IMR-90 (cell line): Measurements from ENCODE around the gene PFKFB1. TPM values are rescaled to one million over a fixed set of nuclear protein-coding genes. Genes with fewer than 3 reads are reported as not detected.

Experiments used
- ATAC-seq: fragments of 200-7000 bp; cut with Tn5 transposase; 2 replicates; pipeline ENCODE4 v1.9.1; 2020; ENCODE audit warnings: low read depth, mild to moderate bottlenecking, moderate library complexity
- BruUV-seq: library from RNA; stranded (reverse); fragments of 400-500 nt; replicated peaks from 2 replicates; lab custom pipeline; 2021; lab: Mats Ljungman, UMichigan
- CTCF ChIA-PET: fragments of 300-600 bp; formaldehyde crosslinking; extraction: SDS; loops from one replicate; lab custom pipeline; 2021; ENCODE audit warnings: antibody characterized with exemption; lab: Yijun Ruan, JAX
- POLR2A ChIA-PET: fragments of 300-600 bp; sonication (Branson Sonifier 250); formaldehyde crosslinking; loops from one replicate; lab custom pipeline; 2022; ENCODE audit warnings: antibody characterized with exemption; ENCODE audit not compliant: unreplicated experiment; lab: Charles Lee
- DNase-seq: peaks from one replicate; pipeline ENCODE4 v3.0.0; 2013
- H2AFZ ChIP-seq: replicated peaks from 2 replicates; pipeline ENCODE3; 2013; ENCODE audit warnings: low read length, mild to moderate bottlenecking; ENCODE audit not compliant: poor library complexity
- H2AK5ac ChIP-seq: 2 replicates; pipeline ENCODE4 v1.6.1; 2013; ENCODE audit warnings: low read depth, low read length, inconsistent platforms
- H2AK9ac ChIP-seq: replicated peaks from 2 replicates; pipeline ENCODE3; 2013; ENCODE audit warnings: mild to moderate bottlenecking, low read depth, low read length, moderate library complexity; ENCODE audit not compliant: poor library complexity
- H2BK120ac ChIP-seq: 2 replicates; pipeline ENCODE4 v1.6.1; 2013; ENCODE audit warnings: low read depth, low read length, inconsistent platforms
- H2BK15ac ChIP-seq: 3 replicates; pipeline ENCODE4 v1.6.1; 2013; ENCODE audit warnings: low read depth, low read length, inconsistent platforms
- H2BK20ac ChIP-seq: 2 replicates; pipeline ENCODE4 v1.6.1; 2013; ENCODE audit warnings: low read depth, mild to moderate bottlenecking, inconsistent platforms, low read length, moderate library complexity
- H2BK5ac ChIP-seq: 2 replicates; pipeline ENCODE4 v1.6.1; 2013; ENCODE audit warnings: mild to moderate bottlenecking, low read depth, low read length, inconsistent platforms; ENCODE audit not compliant: poor library complexity, severe bottlenecking
- H3K14ac ChIP-seq: replicated peaks from 2 replicates; pipeline ENCODE4 v1.6.1; 2013; ENCODE audit warnings: low read depth, low read length, inconsistent platforms
- H3K18ac ChIP-seq: 2 replicates; pipeline ENCODE4 v1.6.1; 2013; ENCODE audit warnings: low read depth, low read length, control low read depth
- H3K23ac ChIP-seq: 2 replicates; pipeline ENCODE4 v1.6.1; 2013; ENCODE audit warnings: low read depth, low read length, inconsistent platforms
- H3K27ac ChIP-seq: 2 replicates; pipeline ENCODE4 v1.5.1; 2013; ENCODE audit warnings: mild to moderate bottlenecking, control low read depth, low read length; ENCODE audit not compliant: insufficient read depth
- H3K27me3 ChIP-seq: 2 replicates; pipeline ENCODE4 v1.6.1; 2013; ENCODE audit warnings: low read length; ENCODE audit not compliant: control insufficient read depth, insufficient read depth
- H3K36me3 ChIP-seq: 2 replicates; pipeline ENCODE4 v1.6.1; 2013; ENCODE audit warnings: low read length, mixed read lengths; ENCODE audit not compliant: control insufficient read depth, insufficient read depth
- H3K4ac ChIP-seq: 2 replicates; pipeline ENCODE4 v1.6.1; 2013; ENCODE audit warnings: low read depth, low read length, inconsistent platforms
- H3K4me1 ChIP-seq: 2 replicates; pipeline ENCODE4 v1.6.1; 2013; ENCODE audit warnings: low read length, mixed read lengths; ENCODE audit not compliant: control insufficient read depth, insufficient read depth
- H3K4me2 ChIP-seq: 2 replicates; pipeline ENCODE4 v1.6.1; 2013; ENCODE audit warnings: low read depth, mild to moderate bottlenecking, control low read depth, low read length, moderate library complexity
- H3K4me3 ChIP-seq: 2 replicates; pipeline ENCODE4 v1.5.1; 2013; ENCODE audit warnings: low read depth, mild to moderate bottlenecking, control low read depth, low read length, moderate library complexity; ENCODE audit not compliant: insufficient read depth
- H3K56ac ChIP-seq: 2 replicates; pipeline ENCODE4 v1.6.1; 2013; ENCODE audit warnings: low read length, inconsistent platforms; ENCODE audit not compliant: insufficient read depth; ENCODE audit errors: extremely low read depth
- H3K79me1 ChIP-seq, 2 experiments: 2 replicates each; pipeline ENCODE4 v1.6.1; 2013; ENCODE audit warnings: low read length in 2 of 2, inconsistent platforms in 1 of 2, low read depth in 1 of 2
- H3K9ac ChIP-seq: 2 replicates; pipeline ENCODE4 v1.6.1; 2013; ENCODE audit warnings: low read depth, low read length, control low read depth
- H3K9me1 ChIP-seq: 2 replicates; pipeline ENCODE4 v1.6.1; 2013; ENCODE audit warnings: low read length, inconsistent platforms; ENCODE audit not compliant: insufficient read depth
- H3K9me3 ChIP-seq: 2 replicates; pipeline ENCODE4 v1.6.1; 2013; ENCODE audit warnings: low read length; ENCODE audit not compliant: control insufficient read depth, insufficient read depth
- H4K20me1 ChIP-seq: 2 replicates; pipeline ENCODE4 v1.6.1; 2013; ENCODE audit warnings: low read length, inconsistent platforms; ENCODE audit not compliant: insufficient read depth
- H4K5ac ChIP-seq: 2 replicates; pipeline ENCODE4 v1.6.1; 2013; ENCODE audit warnings: mild to moderate bottlenecking, low read depth, low read length, control low read depth
- H4K8ac ChIP-seq, 2 experiments: 2 replicates each; pipeline ENCODE4 v1.6.1; 2013; ENCODE audit warnings: low read depth in 2 of 2, low read length in 2 of 2, control low read depth in 1 of 2, inconsistent platforms in 1 of 2
- H4K91ac ChIP-seq: 2 replicates; pipeline ENCODE4 v1.6.1; 2013; ENCODE audit warnings: low read depth, low read length, inconsistent platforms; ENCODE audit not compliant: insufficient read depth
- BHLHE40 ChIP-seq: fragments of 150-350 bp; IDR thresholded peaks from 2 replicates; pipeline ENCODE4 v1.6.1; 2016; ENCODE audit warnings: mild to moderate bottlenecking, low read depth, low read length
- CEBPB ChIP-seq: IDR thresholded peaks from 2 replicates; pipeline ENCODE4 v1.6.1; 2012; ENCODE audit warnings: low read depth, low read length, improper control_type of control experiment
- CHD1 ChIP-seq: IDR thresholded peaks from 2 replicates; pipeline ENCODE4 v1.6.1; 2012; ENCODE audit warnings: low read depth, low read length, improper control_type of control experiment
- CTCF ChIP-seq: conservative IDR thresholded peaks from 2 replicates; pipeline ENCODE4 v1.5.1; 2012; ENCODE audit warnings: mild to moderate bottlenecking, low read depth, low read length, improper control_type of control experiment
- ELK1 ChIP-seq: fragments of 150-350 bp; IDR thresholded peaks from 2 replicates; pipeline ENCODE4 v1.6.1; 2016; ENCODE audit warnings: low read depth, mild to moderate bottlenecking, low read length, moderate library complexity, borderline replicate concordance
- FOS ChIP-seq: fragments of 150-350 bp; IDR thresholded peaks from 2 replicates; pipeline ENCODE4 v1.6.1; 2016; ENCODE audit warnings: low read depth, low read length
- MAFK ChIP-seq: IDR thresholded peaks from 2 replicates; pipeline ENCODE4 v1.6.1; 2012; ENCODE audit warnings: low read depth, low read length, improper control_type of control experiment
- MXI1 ChIP-seq: IDR thresholded peaks from 2 replicates; pipeline ENCODE4 v1.6.1; 2012; ENCODE audit warnings: low read depth, mild to moderate bottlenecking, low read length, moderate library complexity, borderline replicate concordance
- NFE2L2 ChIP-seq: fragments of 150-350 bp; IDR thresholded peaks from 2 replicates; pipeline ENCODE4 v1.6.1; 2016; ENCODE audit warnings: low read depth, mild to moderate bottlenecking, low read length
- POLR2A ChIP-seq: IDR thresholded peaks from 2 replicates; pipeline ENCODE4 v1.6.1; 2012; ENCODE audit warnings: mild to moderate bottlenecking, low read depth, low read length
- RAD21 ChIP-seq: IDR thresholded peaks from 2 replicates; pipeline ENCODE4 v1.6.1; 2012; ENCODE audit warnings: low read length, improper control_type of control experiment
- RCOR1 ChIP-seq: IDR thresholded peaks from 2 replicates; pipeline ENCODE4 v1.6.1; 2012; ENCODE audit warnings: mild to moderate bottlenecking, low read length, improper control_type of control experiment; ENCODE audit not compliant: insufficient replicate concordance
- RFX5 ChIP-seq: IDR thresholded peaks from 2 replicates; pipeline ENCODE4 v1.8.0; 2012; ENCODE audit warnings: low read depth, mild to moderate bottlenecking, low read length, moderate library complexity
- SMC3 ChIP-seq: fragments of 150-350 bp; IDR thresholded peaks from 2 replicates; pipeline ENCODE4 v1.6.1; 2016; ENCODE audit warnings: low read depth, mild to moderate bottlenecking, antibody characterized with exemption, low read length, moderate library complexity
- USF2 ChIP-seq: fragments of 150-350 bp; IDR thresholded peaks from 2 replicates; pipeline ENCODE4 v1.6.1; 2017; ENCODE audit warnings: mild to moderate bottlenecking, antibody characterized with exemption, low read length, low read depth
- WGBS, 2 experiments: methylation state at CpG; one replicate each; pipeline versions ENCODE4 v1.1.5 to v1.1.7; 2013; ENCODE audit warnings: missing lambda C conversion rate in 2 of 2; ENCODE audit not compliant: insufficient read length in 1 of 2; ENCODE audit errors: extremely low coverage in 2 of 2; 5-methylcytosine and 5-hydroxymethylcytosine counted together
- dilution Hi-C: fragments of 300-500 bp; cut with HindIII; formaldehyde crosslinking; loops from one replicate; pipeline ENCODE4 v1.14.3; 2018; ENCODE audit warnings: low sequenced_read_pairs; ENCODE audit not compliant: unreplicated experiment
- in situ Hi-C: fragments of 300-500 bp; cut with MboI; formaldehyde crosslinking; loops from 3 replicates; pipeline ENCODE4 v1.14.3; 2019; ENCODE audit warnings: low sequenced_read_pairs, inconsistent platforms, mixed read lengths
- intact Hi-C: fragments of 100-400 bp; cut with micrococcal nuclease; formaldehyde crosslinking; loops from 2 replicates; pipeline ENCODE4 v1.10.0; 2022
- polyA plus RNA-seq, 3 experiments: library from polyadenylated mRNA; depleted of rRNA; stranded (reverse); fragments of >200 nt; gene quantifications; 2 replicates each; pipeline ENCODE4 v1.2.3, GENCODE V29; 2012; ENCODE audit warnings: low replicate concordance in 1 of 3
- total RNA-seq: library from RNA; depleted of rRNA; stranded (reverse); fragments of >200 nt; gene quantifications from 2 replicates; pipeline ENCODE4 v1.2.3, GENCODE V29; 2012

The PFKFB1 gene
- total and polyA plus RNA-seq, 2 of the 4 experiments (the other 2 are of a cell fraction), result under 0.01 to 0.15 TPM

DNA sequence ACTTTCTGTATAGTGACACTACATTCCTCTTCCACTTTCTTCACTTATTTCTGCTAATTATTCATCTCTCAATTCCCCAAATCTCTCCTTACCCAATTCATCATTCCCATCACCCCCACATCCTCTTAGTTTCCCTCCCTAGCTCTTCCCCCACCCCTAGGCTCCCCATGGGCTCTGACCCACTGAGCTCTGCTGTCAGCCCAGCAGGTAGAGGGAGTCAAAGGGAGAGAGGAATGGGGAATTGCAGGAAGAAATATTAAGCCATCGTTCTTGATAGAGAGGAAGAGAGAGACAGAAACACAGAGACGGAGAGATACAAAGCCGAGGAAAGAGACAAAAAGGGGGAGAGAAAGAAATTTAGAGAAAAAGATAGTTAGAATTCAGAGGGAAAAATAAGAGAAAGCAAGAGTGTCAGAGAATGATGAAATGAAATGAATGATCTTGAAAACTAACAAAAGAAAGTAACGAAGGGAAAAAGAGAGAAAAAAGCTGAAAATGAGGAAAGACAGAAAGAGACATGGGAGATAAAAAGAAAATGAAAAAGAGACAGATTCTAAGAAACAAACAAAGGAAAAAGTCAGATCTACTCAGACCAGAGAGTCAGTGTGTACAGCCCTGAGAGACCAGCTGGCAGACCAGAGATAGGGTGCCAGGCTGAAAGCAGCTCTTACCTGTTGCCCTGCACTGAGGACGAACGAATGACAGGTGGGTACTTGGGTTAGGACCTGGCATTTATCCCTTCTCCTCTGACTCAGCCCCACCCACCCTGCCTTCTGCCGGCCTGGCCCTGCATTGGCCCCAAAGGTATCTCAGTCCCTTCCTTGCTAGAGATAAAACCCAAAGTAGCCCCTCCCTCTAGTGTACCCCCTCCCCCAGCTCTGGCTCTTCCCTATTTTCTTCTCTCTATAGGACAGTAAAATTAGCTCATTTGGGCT lies 36.5 kb upstream of the PFKFB1 start, which contains the start of gene ALAS2:
TSS of gene ALAS2 (minus strand) at position 707 of the 935 bp plus-strand sequence. CDS start 4,977 bp downstream, outside the sequence.
- Histone ChIP-seq H3K9ac (no peak within 1 kb of the TSS), H4K20me1 (no peaks in the 10 kb centered on the region), H2AK5ac (no peak within 1 kb of the TSS), H3K9me3 (no peaks in the 10 kb centered on the region), H2BK5ac (no peak within 1 kb of the TSS), H3K36me3 (no peaks in the 10 kb centered on the region), H3K56ac (no peak within 1 kb of the TSS), H3K4me3 (no peak within 1 kb of the TSS), H3K23ac (no peak within 1 kb of the TSS), H2BK120ac (no peak within 1 kb of the TSS), H2AK9ac (no peak within 1 kb of the TSS), H3K79me1 (no peaks in the 10 kb centered on the region), H3K9me1 (no peaks in the 10 kb centered on the region), H3K14ac (no peak within 1 kb of the TSS), H3K18ac (no peak within 1 kb of the TSS), H4K91ac (no peak within 1 kb of the TSS), H3K4ac (no peak within 1 kb of the TSS), H2BK20ac (no peak within 1 kb of the TSS), H3K27me3 (peaks cover 8% of the 10 kb centered on the region), H4K5ac (no peak within 1 kb of the TSS), H3K4me1 (no peaks in the 10 kb centered on the region), H4K8ac (no peak within 1 kb of the TSS), H2BK15ac (no peak within 1 kb of the TSS), H3K27ac (no peak within 1 kb of the TSS), H2AFZ (no peak within 1 kb of the TSS), H3K4me2 (no peak within 1 kb of the TSS)
- WGBS, 2 experiments, result 83% methylated on average over 1 of the region's 7 CpGs; no CpG with 5 or more reads in 1 of the 2 experiments
- in situ Hi-C loops, result no loop called here
- intact Hi-C loops, result no loop called here
- no TSS peak for BruUV-seq
- ATAC-seq (no peak), DNase-seq (no peak)
- ChIA-PET POLR2A (no interaction called here), CTCF (no interaction called here)
- dilution Hi-C loops, result no loop called here
- TF ChIP-seq RAD21 (no peak), CTCF (no peak), CEBPB (no peak), CHD1 (no peak), USF2 (no peak), BHLHE40 (no peak), SMC3 (no peak), MAFK (no peak), FOS (no peak), RFX5 (no peak), NFE2L2 (no peak), MXI1 (no peak), POLR2A (no peak), ELK1 (no peak), RCOR1 (no peak)
